Upper lobe of right lung (tissue), 1 donor: ENCODE data around the gene CORIN. TPM values are rescaled to one million over a fixed set of nuclear protein-coding genes. Genes with fewer than 3 reads are reported as not detected.

ENCODE experiments used
- ATAC-seq: fragments of 200-7000 bp; cut with Tn5 transposase; one replicate; pipeline ENCODE4 v1.9.1; 2020; ENCODE audit warnings: mild to moderate bottlenecking, moderate library complexity
- DNase-seq: peaks from one replicate; pipeline ENCODE4 v3.0.0-alpha.2; 2020
- H3K27ac ChIP-seq: fragments of 200-600 bp; one replicate; pipeline ENCODE4 v1.8.0; 2022
- H3K27me3 ChIP-seq: fragments of 200-600 bp; one replicate; pipeline ENCODE4 v1.8.0; 2022; ENCODE audit warnings: mild to moderate bottlenecking
- H3K36me3 ChIP-seq: fragments of 200-600 bp; one replicate; pipeline ENCODE4 v1.8.0; 2022
- H3K4me1 ChIP-seq: fragments of 200-600 bp; one replicate; pipeline ENCODE4 v1.8.0; 2022
- H3K4me3 ChIP-seq: fragments of 200-600 bp; one replicate; pipeline ENCODE4 v1.8.0; 2022; ENCODE audit warnings: mild to moderate bottlenecking
- H3K9me3 ChIP-seq: fragments of 200-600 bp; one replicate; pipeline ENCODE4 v1.8.0; 2022
- intact Hi-C: fragments of 100-400 bp; cut with DNase I; formaldehyde crosslinking; loops from one replicate; pipeline ENCODE4 v1.11.0; 2022
- total RNA-seq: library from RNA; stranded (reverse); fragmentation: NEBNext Ultra II Directional; extraction: Animal tissue kit (Norgen Biotek cat#: 25700); gene quantifications from one replicate; pipeline ENCODE4 v1.2.1, GENCODE V29; 2021
- TF ChIP-seq, protein P1 (sequence below): fragments of 200-600 bp; IDR thresholded peaks from one replicate; pipeline ENCODE4 v1.8.0; 2022; ENCODE audit warnings: antibody characterized with exemption
- donor health status: DM: no; HTN: yes; CAD: no; lungs with severe emphysema.

CORIN gene
- total RNA-seq, 1 donor from 2014 or later: 3.7 TPM

DNA sequence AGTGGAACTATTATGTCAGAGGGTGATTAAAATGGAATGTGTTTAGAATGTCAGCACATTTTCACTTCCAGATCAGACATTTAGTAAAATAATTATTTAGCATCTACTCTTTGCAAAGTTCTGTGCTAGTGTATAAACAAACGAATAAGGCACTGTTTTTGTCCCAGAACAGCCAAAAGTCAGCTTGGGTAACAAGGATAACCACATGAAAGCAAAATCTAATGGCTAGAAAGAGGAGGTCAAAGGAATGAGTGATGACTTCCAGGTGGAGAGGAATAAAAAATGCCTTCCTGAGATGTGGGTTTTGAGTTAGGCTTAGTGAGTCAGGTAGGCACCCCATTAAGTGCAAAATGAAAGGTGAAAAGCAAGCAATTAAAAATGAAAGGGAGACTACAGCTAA is 240.2 kb downstream of the CORIN start:
- no peaks in the 10 kb centered on the region for H3K27me3 ChIP-seq
- H3K36me3 ChIP-seq: no peaks in the 10 kb centered on the region
- no peaks in the 10 kb centered on the region for H3K9me3 ChIP-seq
- intact Hi-C loops: no loop called here
- no peak overlapping the region for H3K27ac ChIP-seq
- TF ChIP-seq, protein P1, sequence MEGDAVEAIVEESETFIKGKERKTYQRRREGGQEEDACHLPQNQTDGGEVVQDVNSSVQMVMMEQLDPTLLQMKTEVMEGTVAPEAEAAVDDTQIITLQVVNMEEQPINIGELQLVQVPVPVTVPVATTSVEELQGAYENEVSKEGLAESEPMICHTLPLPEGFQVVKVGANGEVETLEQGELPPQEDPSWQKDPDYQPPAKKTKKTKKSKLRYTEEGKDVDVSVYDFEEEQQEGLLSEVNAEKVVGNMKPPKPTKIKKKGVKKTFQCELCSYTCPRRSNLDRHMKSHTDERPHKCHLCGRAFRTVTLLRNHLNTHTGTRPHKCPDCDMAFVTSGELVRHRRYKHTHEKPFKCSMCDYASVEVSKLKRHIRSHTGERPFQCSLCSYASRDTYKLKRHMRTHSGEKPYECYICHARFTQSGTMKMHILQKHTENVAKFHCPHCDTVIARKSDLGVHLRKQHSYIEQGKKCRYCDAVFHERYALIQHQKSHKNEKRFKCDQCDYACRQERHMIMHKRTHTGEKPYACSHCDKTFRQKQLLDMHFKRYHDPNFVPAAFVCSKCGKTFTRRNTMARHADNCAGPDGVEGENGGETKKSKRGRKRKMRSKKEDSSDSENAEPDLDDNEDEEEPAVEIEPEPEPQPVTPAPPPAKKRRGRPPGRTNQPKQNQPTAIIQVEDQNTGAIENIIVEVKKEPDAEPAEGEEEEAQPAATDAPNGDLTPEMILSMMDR: no peak
- no peaks in the 10 kb centered on the region for H3K4me1 ChIP-seq
- ATAC-seq (no peak), DNase-seq (no peak)
- no peak overlapping the region for H3K4me3 ChIP-seq

DNA sequence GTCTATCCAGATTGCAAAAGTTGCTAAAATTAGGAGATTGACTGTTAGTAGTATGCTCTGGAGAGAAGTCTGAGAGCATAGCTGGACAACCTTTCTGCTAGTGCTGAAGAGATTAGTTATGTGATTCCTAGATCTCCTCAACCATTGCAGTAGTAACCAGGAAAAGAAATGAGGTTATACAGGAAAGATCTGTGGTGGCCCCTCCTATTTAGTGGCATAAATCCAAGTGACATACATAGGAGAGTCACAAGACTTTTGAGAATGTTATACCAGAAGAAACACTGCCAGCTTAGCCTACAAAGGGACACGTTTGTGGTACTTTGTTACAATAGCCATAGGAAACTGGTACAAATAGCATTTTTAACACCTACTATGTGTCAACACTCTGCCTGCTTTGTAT is 247.5 kb downstream of the CORIN start:
- Histone ChIP-seq H3K4me3 (no peak overlapping the region), H3K36me3 (peaks cover 46% of the 10 kb centered on the region), H3K4me1 (no peaks in the 10 kb centered on the region), H3K9me3 (peaks cover 3% of the 10 kb centered on the region), H3K27ac (no peak overlapping the region), H3K27me3 (no peaks in the 10 kb centered on the region)
- intact Hi-C loops: no loop called here
- no peak for DNase-seq
- TF ChIP-seq, protein P1: no peak
- ATAC-seq: no peak

DNA sequence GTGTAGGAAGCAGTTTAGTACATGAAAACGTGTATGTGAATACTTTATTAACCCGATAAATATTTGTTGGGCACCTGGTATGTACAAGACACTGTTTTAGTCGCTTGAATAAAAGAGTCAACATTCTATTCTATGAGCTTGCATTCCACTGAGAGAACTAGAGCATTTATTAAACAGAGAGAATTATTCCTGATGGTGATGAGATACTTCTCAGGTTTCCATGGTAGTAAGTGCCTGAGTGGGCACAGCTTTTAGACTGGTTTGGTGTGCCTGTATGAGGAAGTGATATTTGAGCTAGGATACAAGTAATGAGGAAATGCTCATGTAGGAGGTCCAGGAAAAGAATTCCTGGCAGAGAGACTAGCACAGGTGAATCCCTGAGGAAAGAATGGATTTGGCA is 258.6 kb downstream of the CORIN start:
- H3K27ac ChIP-seq: peak overlapping the region; percentile 71
- intact Hi-C loops: no loop called here
- no peak overlapping the region for H3K4me3 ChIP-seq
- TF ChIP-seq, protein P1: no peak
- ATAC-seq: no peak
- H3K4me1 ChIP-seq: no peaks in the 10 kb centered on the region
- no peaks in the 10 kb centered on the region for H3K9me3 ChIP-seq
- H3K27me3 ChIP-seq: no peaks in the 10 kb centered on the region
- no peak for DNase-seq
- peaks cover 58% of the 10 kb centered on the region for H3K36me3 ChIP-seq

DNA sequence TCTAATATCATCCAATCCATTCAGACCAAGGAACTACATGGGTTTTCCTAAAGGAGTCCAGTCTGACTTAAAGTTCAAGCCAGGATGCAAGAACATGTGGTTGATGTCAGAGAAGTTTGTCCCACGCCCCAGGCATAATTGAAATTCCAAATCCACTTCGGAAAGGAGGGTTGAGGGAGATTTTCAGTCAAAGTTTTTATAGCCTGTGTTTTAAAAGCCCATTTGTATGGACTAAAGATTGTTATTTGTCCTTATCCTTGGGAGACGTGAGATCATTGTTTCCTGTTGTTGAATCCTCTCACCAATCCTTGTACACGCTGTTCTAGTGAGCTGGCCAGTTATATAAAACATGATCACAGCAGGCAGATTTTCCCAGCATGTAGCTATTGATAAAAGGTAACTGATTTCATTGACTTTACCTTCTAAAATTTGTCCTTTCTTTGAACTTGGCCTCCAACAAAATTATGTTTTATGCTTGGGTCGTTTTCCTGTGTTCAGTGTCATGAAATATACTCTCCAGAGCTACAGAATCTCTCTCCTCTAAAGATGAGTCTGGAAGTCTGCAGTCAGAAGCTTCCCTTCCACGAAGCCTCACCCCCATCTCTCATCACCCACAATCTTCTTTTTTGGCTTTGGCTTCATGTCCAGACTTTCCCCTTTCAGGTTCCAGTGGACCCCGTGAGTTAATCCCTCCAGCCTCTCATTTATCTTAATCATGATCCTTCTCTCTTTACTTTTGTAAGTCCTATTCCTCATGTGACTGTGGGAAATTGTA is 259.9 kb downstream of the CORIN start:
- Histone ChIP-seq H3K27me3 (no peaks in the 10 kb centered on the region), H3K4me3 (no peak overlapping the region), H3K27ac (peak overlapping the region; percentile 71), H3K9me3 (no peaks in the 10 kb centered on the region), H3K36me3 (peaks cover 65% of the 10 kb centered on the region), H3K4me1 (no peaks in the 10 kb centered on the region)
- TF ChIP-seq, protein P1: no peak
- peak; percentile 38 for ATAC-seq
- no peak for DNase-seq
- intact Hi-C loops: no loop called here

DNA sequence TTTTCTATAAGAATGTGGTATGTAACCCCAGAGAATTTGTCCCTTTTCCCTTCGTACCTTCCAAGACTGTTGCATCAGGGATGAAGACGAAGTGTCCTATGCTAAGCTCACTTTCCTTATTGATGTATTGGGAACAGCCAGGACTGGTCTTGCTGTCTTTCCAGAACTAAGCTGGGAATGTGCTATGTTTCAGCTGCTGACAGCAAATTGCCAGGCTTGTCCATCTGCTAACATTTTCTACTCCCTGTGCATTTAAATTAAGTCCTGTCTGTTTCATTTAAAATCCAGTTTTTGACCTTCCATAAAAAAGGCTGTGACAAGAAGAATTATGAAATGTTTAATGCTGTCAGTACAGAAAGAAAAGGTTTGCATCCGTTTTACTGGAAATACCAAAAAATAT is 264.9 kb downstream of the CORIN start:
- peaks cover 42% of the 10 kb centered on the region for H3K36me3 ChIP-seq
- TF ChIP-seq, protein P1: no peak
- H3K27ac ChIP-seq: no peak overlapping the region
- intact Hi-C loops: no loop called here
- no peak for ATAC-seq
- H3K4me3 ChIP-seq: no peak overlapping the region
- H3K9me3 ChIP-seq: no peaks in the 10 kb centered on the region
- no peaks in the 10 kb centered on the region for H3K4me1 ChIP-seq
- no peaks in the 10 kb centered on the region for H3K27me3 ChIP-seq
- DNase-seq: no peak
